ENCODE results near the gene CD4.

DNA sequence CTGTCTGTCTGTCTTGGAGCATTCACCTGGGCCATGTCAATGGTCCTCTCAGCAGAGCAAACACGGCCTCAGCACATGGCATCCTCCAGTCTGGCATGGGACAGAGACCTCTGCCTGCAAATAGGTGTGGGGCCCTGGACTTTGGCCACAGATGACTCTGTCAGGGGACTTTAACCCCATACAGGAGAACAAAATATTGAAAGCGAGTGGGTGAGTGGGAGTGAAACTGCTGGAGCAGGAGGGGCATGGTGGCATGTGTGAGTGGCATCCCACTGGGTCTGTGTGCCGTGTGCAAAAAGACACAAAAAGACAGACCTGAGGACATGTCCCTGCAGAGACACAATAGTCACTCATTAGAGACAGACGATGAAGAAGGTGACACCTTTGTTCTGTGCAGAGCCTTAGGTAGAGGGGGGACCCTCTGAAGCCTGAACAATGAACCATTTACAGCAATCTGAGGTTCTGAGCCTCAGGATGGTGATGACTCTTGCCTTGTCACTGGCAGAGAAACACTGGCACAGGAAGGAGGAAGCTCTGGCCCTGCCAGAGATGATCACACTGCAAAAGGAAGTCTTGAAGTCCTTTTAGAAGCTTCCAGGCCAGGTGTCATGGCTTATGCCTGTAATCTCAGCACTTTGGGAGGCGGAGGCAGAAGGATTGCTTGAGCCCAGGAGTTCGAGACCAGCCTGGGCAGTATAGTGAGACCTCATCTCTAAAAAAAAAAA, 9.5 kb upstream of the CD4 start:
- TF ChIP-seq POLR2A (IDR thresholded peaks at IDR 0.05) (no peak), CTCF (IDR thresholded peaks at IDR 0.05) (no peak)

Measured in adrenal gland (tissue), 5 donors.